Cardiac muscle cell (in vitro differentiated cells and primary cell): ENCODE results near the gene PTGIR. TPM values are rescaled to one million over a fixed set of nuclear protein-coding genes. Genes with fewer than 3 reads are reported as not detected.

ENCODE experiments used
- DNase-seq, 2 donors: peaks; one replicate each; pipeline versions ENCODE4 v3.0.0 to v3.0.0-alpha.2; 2010 to 2017; ENCODE audit warnings: low read depth in 1 of 2, low spot score in 1 of 2
- H3K27ac ChIP-seq: fragments of 200-600 bp; sonication (generic); 2 replicates; pipeline ENCODE4 v1.5.1; 2016
- H3K27me3 ChIP-seq: fragments of 200-600 bp; sonication (generic); 2 replicates; pipeline ENCODE4 v1.6.0; 2016; ENCODE audit warnings: control low read depth
- H3K36me3 ChIP-seq: fragments of 200-600 bp; sonication (generic); 2 replicates; pipeline ENCODE4 v1.5.1; 2016; ENCODE audit warnings: control low read depth
- H3K4me1 ChIP-seq: fragments of 200-600 bp; sonication (generic); 2 replicates; pipeline ENCODE4 v1.8.1; 2017; ENCODE audit warnings: low read depth, mild to moderate bottlenecking, mixed run types
- H3K4me3 ChIP-seq: fragments of 200-600 bp; sonication (generic); 2 replicates; pipeline ENCODE4 v1.5.1; 2016; ENCODE audit warnings: mild to moderate bottlenecking
- H3K9me3 ChIP-seq: fragments of 200-600 bp; sonication (generic); 2 replicates; pipeline ENCODE4 v1.5.1; 2017; ENCODE audit warnings: low read depth, mild to moderate bottlenecking, control low read depth
- polyA plus RNA-seq: library from polyadenylated mRNA; unstranded; fragments of >200 nt; fragmentation: Nextera tagmentation; extraction: Ambion mirVana; gene quantifications from 2 replicates; pipeline ENCODE4 v1.2.1, GENCODE V29; 2016
- total RNA-seq: library from RNA; depleted of rRNA; stranded (reverse); fragments of >200 nt; gene quantifications from 2 replicates; pipeline ENCODE4 v1.2.3, GENCODE V29; 2016
- TF ChIP-seq, protein P1 (sequence below): IDR thresholded peaks from 2 replicates; pipeline ENCODE4 v1.5.1; 2012; ENCODE audit warnings: low read depth, mild to moderate bottlenecking, low read length

Gene PTGIR
- total and polyA plus RNA-seq, 2 experiments from 2014 or later = 0.12 to 0.82 TPM

- Histone ChIP-seq H3K27me3 (no peaks in the 10 kb centered on the region), H3K36me3 (no peaks in the 10 kb centered on the region), H3K27ac (peak within 1 kb of the TSS; percentile 80), H3K4me3 (peak within 1 kb of the TSS; percentile 85), H3K9me3 (no peaks in the 10 kb centered on the region), H3K4me1 (peaks cover 9% of the 10 kb centered on the region)
- DNase-seq = peak; percentile 100
- TF ChIP-seq, protein P1, sequence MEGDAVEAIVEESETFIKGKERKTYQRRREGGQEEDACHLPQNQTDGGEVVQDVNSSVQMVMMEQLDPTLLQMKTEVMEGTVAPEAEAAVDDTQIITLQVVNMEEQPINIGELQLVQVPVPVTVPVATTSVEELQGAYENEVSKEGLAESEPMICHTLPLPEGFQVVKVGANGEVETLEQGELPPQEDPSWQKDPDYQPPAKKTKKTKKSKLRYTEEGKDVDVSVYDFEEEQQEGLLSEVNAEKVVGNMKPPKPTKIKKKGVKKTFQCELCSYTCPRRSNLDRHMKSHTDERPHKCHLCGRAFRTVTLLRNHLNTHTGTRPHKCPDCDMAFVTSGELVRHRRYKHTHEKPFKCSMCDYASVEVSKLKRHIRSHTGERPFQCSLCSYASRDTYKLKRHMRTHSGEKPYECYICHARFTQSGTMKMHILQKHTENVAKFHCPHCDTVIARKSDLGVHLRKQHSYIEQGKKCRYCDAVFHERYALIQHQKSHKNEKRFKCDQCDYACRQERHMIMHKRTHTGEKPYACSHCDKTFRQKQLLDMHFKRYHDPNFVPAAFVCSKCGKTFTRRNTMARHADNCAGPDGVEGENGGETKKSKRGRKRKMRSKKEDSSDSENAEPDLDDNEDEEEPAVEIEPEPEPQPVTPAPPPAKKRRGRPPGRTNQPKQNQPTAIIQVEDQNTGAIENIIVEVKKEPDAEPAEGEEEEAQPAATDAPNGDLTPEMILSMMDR = no peak
Measured at GRCh38 chr19:46661020-46661731, 36.3 kb upstream of the PTGIR start, which contains the start of gene DACT3. TSS of gene DACT3 (minus strand) at chr19:46661182. CDS start at chr19:46661064, 118 bp downstream.

DNA sequence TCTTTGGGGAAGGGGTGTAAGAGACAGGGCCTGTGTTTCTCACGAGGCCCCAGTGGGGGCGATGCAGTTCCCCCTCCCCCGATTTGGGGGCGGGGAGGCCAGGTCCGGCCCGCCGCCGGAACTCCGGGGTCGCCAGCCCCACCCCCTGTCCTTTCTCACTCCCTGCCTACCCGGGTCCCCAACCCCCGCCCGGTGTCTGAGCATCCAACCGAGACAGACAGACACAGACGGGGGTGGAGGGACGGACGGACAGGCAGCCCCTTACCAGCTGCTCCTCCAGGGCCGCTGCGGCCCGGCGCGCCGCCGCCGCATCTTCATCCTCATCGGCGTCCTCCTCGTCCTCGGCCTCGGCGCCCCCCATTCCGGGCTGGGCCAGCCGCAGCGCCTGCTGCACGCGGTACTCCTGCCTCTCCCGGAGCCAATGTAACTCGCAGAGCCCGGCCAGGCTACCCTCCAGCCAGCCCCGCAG is 35.7 kb upstream of the PTGIR start:
- H3K4me3 ChIP-seq = peak overlapping the region; percentile 85
- H3K36me3 ChIP-seq = no peaks in the 10 kb centered on the region
- no peaks in the 10 kb centered on the region for H3K9me3 ChIP-seq
- H3K27me3 ChIP-seq = no peaks in the 10 kb centered on the region
- TF ChIP-seq, protein P1 = no peak
- H3K4me1 ChIP-seq = peaks cover 9% of the 10 kb centered on the region
- peak overlapping the region; percentile 80 for H3K27ac ChIP-seq
- DNase-seq = no peak

DNA sequence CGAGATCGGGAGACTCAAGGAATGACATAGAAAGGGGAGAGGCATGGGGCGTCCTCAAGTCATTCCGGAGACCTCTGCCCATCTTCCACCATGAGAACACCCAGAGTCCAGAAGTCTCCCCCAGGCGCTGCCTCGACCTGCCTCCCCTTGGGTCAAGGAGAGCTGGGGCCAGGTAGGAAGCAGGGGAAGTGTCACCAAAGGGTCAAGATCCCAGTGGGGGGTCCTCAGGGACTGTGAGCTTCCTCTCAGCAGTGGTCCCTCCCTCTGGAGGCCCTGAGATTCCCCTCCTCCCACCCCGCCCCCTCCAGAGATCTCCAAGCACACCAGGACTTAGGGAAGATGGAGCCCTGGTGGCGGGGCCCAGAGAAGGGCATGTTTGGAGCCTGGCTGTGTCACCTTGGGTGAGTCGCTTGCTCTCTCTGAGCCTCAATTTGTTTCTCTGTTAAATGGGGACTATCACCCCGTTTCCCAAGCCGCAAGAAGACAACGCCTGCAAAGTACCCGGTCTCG is 35.2 kb upstream of the PTGIR start:
- peak; percentile 43 to 71 for DNase-seq
- peaks cover 14% of the 10 kb centered on the region for H3K4me1 ChIP-seq
- H3K9me3 ChIP-seq = no peaks in the 10 kb centered on the region
- no peaks in the 10 kb centered on the region for H3K27me3 ChIP-seq
- H3K36me3 ChIP-seq = no peaks in the 10 kb centered on the region
- peak overlapping the region; percentile 85 for H3K4me3 ChIP-seq
- TF ChIP-seq, protein P1 = no peak
- peak overlapping the region; percentile 80 for H3K27ac ChIP-seq

GRCh38 chr19:46659151-46660007 is 34.5 kb upstream of the PTGIR start:
- DNase-seq = peak; percentile 50 to 91
- peak overlapping the region; percentile 85 for H3K4me3 ChIP-seq

GRCh38 chr19:46656541-46656940 is 31.7 kb upstream of the PTGIR start:
- Histone ChIP-seq H3K9me3 (no peaks in the 10 kb centered on the region), H3K36me3 (peaks cover 7% of the 10 kb centered on the region), H3K27ac (peak overlapping the region; percentile 29), H3K4me1 (peaks cover 24% of the 10 kb centered on the region), H3K4me3 (no peak overlapping the region), H3K27me3 (no peaks in the 10 kb centered on the region)
- TF ChIP-seq, protein P1 = no peak
- DNase-seq = no peak

More at GRCh38 chr19:46659151-46660007, 34.5 kb upstream of the PTGIR start:
- TF ChIP-seq, protein P1 = no peak
- no peaks in the 10 kb centered on the region for H3K9me3 ChIP-seq
- no peaks in the 10 kb centered on the region for H3K27me3 ChIP-seq
- H3K27ac ChIP-seq = peak overlapping the region; percentile 80
- H3K4me1 ChIP-seq = peaks cover 21% of the 10 kb centered on the region
- H3K36me3 ChIP-seq = no peaks in the 10 kb centered on the region
